Esophagus squamous epithelium (tissue), 5 donors: ENCODE measurements around the gene ANP32E. TPM values are rescaled to one million over a fixed set of nuclear protein-coding genes. Genes with fewer than 3 reads are reported as not detected.

Experiments used
- DNase-seq: peaks from one replicate; lab custom pipeline; 2025; lab: John Stamatoyannopoulos, UW
- H3K27ac ChIP-seq, 4 donors: fragments of 200-600 bp; sonication (generic); one replicate each; pipeline ENCODE4 v1.5.1; 2016 to 2019; ENCODE audit warnings: mild to moderate bottlenecking in 1 of 4
- H3K27me3 ChIP-seq, 4 donors: fragments of 200-600 bp; sonication (generic); 1 replicate in 3 of 4; 2 replicates in 1 of 4; pipeline versions ENCODE4 v1.5.1 to v1.6.0; 2017 to 2021; ENCODE audit warnings: antibody characterized with exemption in 1 of 4
- H3K36me3 ChIP-seq, 3 donors: fragments of 200-600 bp; sonication (generic); one replicate each; pipeline ENCODE4 v1.5.1; 2016 to 2019
- H3K4me1 ChIP-seq, 3 donors: fragments of 200-600 bp; sonication (generic); one replicate each; pipeline ENCODE4 v1.5.1; 2017 to 2019
- H3K4me3 ChIP-seq, 4 donors: fragments of 200-600 bp; sonication (generic); 1 replicate in 3 of 4; 2 replicates in 1 of 4; pipeline ENCODE4 v1.5.1; 2016 to 2019; ENCODE audit warnings: mild to moderate bottlenecking in 2 of 4, moderate library complexity in 1 of 4
- H3K9me3 ChIP-seq, 3 donors: fragments of 200-600 bp; sonication (generic); one replicate each; pipeline ENCODE4 v1.5.1; 2016 to 2019
- CTCF ChIP-seq, 6 experiments: fragments of 450-650 bp in 4 of 6; fragments of 200-600 bp in 2 of 6; sonication (generic) in 2 of 6; IDR thresholded peaks; one replicate each; pipeline ENCODE4 v1.5.1; 2016 to 2019; ENCODE audit warnings: antibody characterized with exemption in 6 of 6, mild to moderate bottlenecking in 4 of 6, moderate library complexity in 4 of 6
- POLR2A ChIP-seq, 4 donors: fragments of 450-650 bp; IDR thresholded peaks; one replicate each; pipeline ENCODE4 v1.6.1; 2017; ENCODE audit warnings: antibody characterized with exemption in 4 of 4, mild to moderate bottlenecking in 4 of 4, moderate library complexity in 3 of 4
- WGBS, 2 donors: methylation state at CpG; one replicate each; pipeline ENCODE4 v1.1.5; 2018; 5-methylcytosine and 5-hydroxymethylcytosine counted together
- intact Hi-C: fragments of 100-400 bp; cut with DNase I; formaldehyde crosslinking; loops from one replicate; pipeline ENCODE4 v1.15.0; 2022
- total RNA-seq, 4 donors: library from RNA; depleted of rRNA; stranded (reverse); fragments of >200 nt; gene quantifications; one replicate each; pipeline ENCODE4 v1.1.0, GENCODE V29; 2016
- donor health status: DM: yes; HTN: yes; CAD: no.

The ANP32E gene
- total RNA-seq, 4 donors from 2014 or later = 8.8 to 23.6 (median 18.5) TPM

GRCh38 chr1:150257624-150258585 lies 22.0 kb upstream of the ANP32E start, which contains the start of gene CA14:
CA14 (plus strand) TSS chr1:150257774; CDS start chr1:150258129, 355 bp downstream.
- no peak for DNase-seq

GRCh38 chr1:150256554-150257341 lies 20.8 kb upstream of the ANP32E start:
- WGBS, 2 donors = 24 to 32% methylated on average over 11 to 12 of the region's 14 CpGs
- DNase-seq = no peak
- H3K4me3 ChIP-seq = peak overlapping the region in 2 of 4 donors; percentile 7 to 17

More at GRCh38 chr1:150257624-150258585, 22.0 kb upstream of the ANP32E start, which contains the start of gene CA14:
- Histone ChIP-seq H3K27me3 (peaks cover 0 to 23% (median 0%) of the 10 kb centered on the region in 4 donors), H3K4me3 (no peak within 1 kb of the TSS), H3K36me3 (no peaks in the 10 kb centered on the region), H3K9me3 (no peaks in the 10 kb centered on the region), H3K4me1 (peaks cover 9 to 44% (median 20%) of the 10 kb centered on the region in 3 donors), H3K27ac (peak within 1 kb of the TSS in 2 of 4 donors; percentile 58 to 70)
- 64 to 65% methylated on average over 8 to 10 of the region's 13 CpGs for WGBS, 2 donors
- intact Hi-C loops = no loop called here
- TF ChIP-seq POLR2A (IDR thresholded peaks at IDR 0.05) = no peak
- no peak for TF ChIP-seq CTCF (IDR thresholded peaks at IDR 0.05)

GRCh38 chr1:150256198-150256553 lies 20.3 kb upstream of the ANP32E start:
- Histone ChIP-seq H3K4me1 (peaks cover 9 to 34% (median 20%) of the 10 kb centered on the region in 3 donors), H3K9me3 (no peaks in the 10 kb centered on the region), H3K36me3 (no peaks in the 10 kb centered on the region), H3K27ac (peak overlapping the region in 2 of 4 donors; percentile 58 to 70), H3K4me3 (peak overlapping the region in 2 of 4 donors; percentile 17 to 52), H3K27me3 (peaks cover 0 to 23% (median 0%) of the 10 kb centered on the region in 4 donors)
- intact Hi-C loops = no loop called here
- TF ChIP-seq POLR2A (IDR thresholded peaks at IDR 0.05) (no peak), CTCF (IDR thresholded peaks at IDR 0.05) (no peak)
- DNase-seq = no peak
- 0% methylated on average over 1 of the region's 1 CpG for WGBS, 2 donors

More at GRCh38 chr1:150256554-150257341, 20.8 kb upstream of the ANP32E start:
- H3K4me1 ChIP-seq = peaks cover 9 to 34% (median 20%) of the 10 kb centered on the region in 3 donors
- no peak for TF ChIP-seq POLR2A (IDR thresholded peaks at IDR 0.05)
- no peak for TF ChIP-seq CTCF (IDR thresholded peaks at IDR 0.05)
- H3K36me3 ChIP-seq = no peaks in the 10 kb centered on the region
- peak overlapping the region in 2 of 4 donors; percentile 58 to 70 for H3K27ac ChIP-seq
- peaks cover 0 to 23% (median 0%) of the 10 kb centered on the region in 4 donors for H3K27me3 ChIP-seq
- H3K9me3 ChIP-seq = no peaks in the 10 kb centered on the region
- intact Hi-C loops = no loop called here

GRCh38 chr1:150249936-150250335 lies 14.0 kb upstream of the ANP32E start:
- intact Hi-C loops = no loop called here
- Histone ChIP-seq H3K4me3 (no peak overlapping the region), H3K4me1 (no peaks in the 10 kb centered on the region), H3K27me3 (no peaks in the 10 kb centered on the region), H3K36me3 (no peaks in the 10 kb centered on the region), H3K9me3 (no peaks in the 10 kb centered on the region), H3K27ac (no peak overlapping the region)
- TF ChIP-seq CTCF (IDR thresholded peaks at IDR 0.05) (no peak), POLR2A (IDR thresholded peaks at IDR 0.05) (no peak)
- WGBS, 2 donors = 66 to 73% methylated on average over 2 of the region's 2 CpGs
- DNase-seq = no peak
